GM19193 (cell line): Measurements from ENCODE around the gene RTL9.

ENCODE experiments used
- POLR2A ChIP-seq: IDR thresholded peaks from 4 replicates; pipeline ENCODE4 v1.6.1; 2011; ENCODE audit not compliant: insufficient read depth, insufficient read length; ENCODE audit errors: extremely low read depth

Gene RTL9

GRCh38 chrX:110358548-110358947 lies at the start of gene RTL9:
RTL9 (plus strand) TSS chrX:110358848; CDS start chrX:110450618, 91,770 bp downstream.
- TF ChIP-seq POLR2A = no peak

GRCh38 chrX:110310000-110310790 lies 48.5 kb upstream of the RTL9 start:
- TF ChIP-seq POLR2A = no peak

GRCh38 chrX:110310896-110311295 lies 47.8 kb upstream of the RTL9 start:
- no peak for TF ChIP-seq POLR2A

GRCh38 chrX:110311437-110312230 lies 47.0 kb upstream of the RTL9 start:
- no peak for TF ChIP-seq POLR2A

GRCh38 chrX:110315551-110315950 lies 43.1 kb upstream of the RTL9 start:
- TF ChIP-seq POLR2A = no peak

- no peak for TF ChIP-seq POLR2A
These were observed 42.1 kb upstream of the RTL9 start for GRCh38 chrX:110316351-110317060.

GRCh38 chrX:110317061-110317819 lies 41.4 kb upstream of the RTL9 start:
- no peak for TF ChIP-seq POLR2A

- TF ChIP-seq POLR2A = peak; percentile 84
These were observed 40.6 kb upstream of the RTL9 start, which contains the start of gene AMMECR1 for GRCh38 chrX:110317820-110318663. AMMECR1 (minus strand) TSS chrX:110318085; CDS start chrX:110318071, 14 bp downstream.

GRCh38 chrX:110318664-110318968 lies 40.0 kb upstream of the RTL9 start:
- TF ChIP-seq POLR2A = no peak

- TF ChIP-seq POLR2A = no peak
These were observed 38.2 kb upstream of the RTL9 start for GRCh38 chrX:110320381-110320987.

- no peak for TF ChIP-seq POLR2A
These were observed 37.6 kb upstream of the RTL9 start for GRCh38 chrX:110321081-110321480.

GRCh38 chrX:110321670-110322069 lies 37.0 kb upstream of the RTL9 start:
- no peak for TF ChIP-seq POLR2A

GRCh38 chrX:110322603-110323002 lies 36.0 kb upstream of the RTL9 start:
- no peak for TF ChIP-seq POLR2A
